CD14-positive monocyte (primary cell): Measurements from ENCODE around the gene WDR7. TPM values are rescaled to one million over a fixed set of nuclear protein-coding genes. Genes with fewer than 3 reads are reported as not detected.

Experiments used
- DNase-seq, 3 donors: peaks; one replicate each; pipeline ENCODE4 v3.0.0-alpha.2; 2011 to 2022
- H2AFZ ChIP-seq: 2 replicates; pipeline ENCODE4 v1.6.0; 2012; ENCODE audit warnings: mild to moderate bottlenecking, low read depth, low read length, inconsistent platforms; ENCODE audit not compliant: insufficient read depth, poor library complexity, severe bottlenecking
- H3K27ac ChIP-seq, 2 donors: 1 replicate in 1 of 2; 2 replicates in 1 of 2; pipeline ENCODE4 v1.5.1; 2012 to 2013; ENCODE audit warnings: low read length in 2 of 2, control low read depth in 1 of 2, inconsistent platforms in 1 of 2, low read depth in 1 of 2, mild to moderate bottlenecking in 1 of 2
- H3K27me3 ChIP-seq, 2 donors: one replicate each; pipeline versions ENCODE4 v1.6.0 to v1.6.1; 2011 to 2013; ENCODE audit warnings: low read length in 2 of 2; ENCODE audit not compliant: control insufficient read depth in 2 of 2, insufficient read depth in 2 of 2
- H3K36me3 ChIP-seq, 2 donors: replicated peaks in 1 of 2; 1 replicate in 1 of 2; 2 replicates in 1 of 2; pipeline versions ENCODE4 v1.5.1 to v1.6.1; 2012 to 2013; ENCODE audit warnings: low read length in 2 of 2, control low read depth in 1 of 2, inconsistent platforms in 1 of 2, mild to moderate bottlenecking in 1 of 2; ENCODE audit not compliant: insufficient read depth in 2 of 2, control insufficient read depth in 1 of 2
- H3K4me1 ChIP-seq, 2 donors: 1 replicate in 1 of 2; 2 replicates in 1 of 2; pipeline versions ENCODE4 v1.5.1 to v1.6.1; 2012 to 2013; ENCODE audit warnings: low read length in 2 of 2, control low read depth in 1 of 2, inconsistent platforms in 1 of 2, mild to moderate bottlenecking in 1 of 2, moderate library complexity in 1 of 2; ENCODE audit not compliant: insufficient read depth in 2 of 2, control insufficient read depth in 1 of 2
- H3K4me2 ChIP-seq: replicated peaks from 2 replicates; pipeline ENCODE3; 2012; ENCODE audit warnings: low read length, moderate library complexity, mild to moderate bottlenecking; ENCODE audit not compliant: poor library complexity, severe bottlenecking; ENCODE audit errors: extremely low read depth
- H3K4me3 ChIP-seq, 3 experiments: fragments of 200-600 bp in 1 of 3; sonication (generic) in 1 of 3; replicated peaks in 1 of 3; 1 replicate in 2 of 3; 2 replicates in 1 of 3; pipeline ENCODE4 v1.5.1; 2011 to 2013; ENCODE audit warnings: low read length in 3 of 3, mild to moderate bottlenecking in 3 of 3, control low read depth in 2 of 3, low read depth in 2 of 3, inconsistent platforms in 1 of 3, moderate library complexity in 1 of 3
- H3K79me2 ChIP-seq: 2 replicates; pipeline ENCODE4 v1.6.0; 2012; ENCODE audit warnings: mild to moderate bottlenecking, control low read depth, inconsistent platforms, low read length, moderate library complexity; ENCODE audit not compliant: insufficient read depth
- H3K9ac ChIP-seq: 2 replicates; pipeline ENCODE4 v1.6.0; 2017; ENCODE audit warnings: low read length, mild to moderate bottlenecking; ENCODE audit not compliant: insufficient read depth, poor library complexity, severe bottlenecking
- H3K9me3 ChIP-seq, 2 donors: replicated peaks in 1 of 2; 1 replicate in 1 of 2; 2 replicates in 1 of 2; pipeline versions ENCODE4 v1.5.1 to v1.6.1; 2012 to 2013; ENCODE audit warnings: low read length in 2 of 2, control low read depth in 1 of 2; ENCODE audit not compliant: control insufficient read depth in 1 of 2, insufficient read depth in 1 of 2
- H4K20me1 ChIP-seq: 2 replicates; pipeline ENCODE4 v1.6.0; 2012; ENCODE audit warnings: mild to moderate bottlenecking, low read length, control low read depth, moderate library complexity; ENCODE audit not compliant: insufficient read depth
- H3K27ac Mint-ChIP-seq, 7 donors: one replicate each; pipeline ENCODE4 v1.8.0; 2020; ENCODE audit warnings: mild to moderate bottlenecking in 7 of 7, mixed read lengths in 7 of 7, moderate library complexity in 6 of 7, inconsistent platforms in 2 of 7
- H3K27me3 Mint-ChIP-seq, 3 donors: one replicate each; pipeline ENCODE4 v1.8.0; 2021 to 2022; ENCODE audit warnings: low read depth in 3 of 3, mild to moderate bottlenecking in 3 of 3, mixed read lengths in 3 of 3, moderate library complexity in 3 of 3, inconsistent platforms in 1 of 3
- H3K36me3 Mint-ChIP-seq, 2 donors: one replicate each; pipeline ENCODE4 v1.8.0; 2020; ENCODE audit warnings: mixed read lengths in 2 of 2, inconsistent platforms in 1 of 2, mild to moderate bottlenecking in 1 of 2
- H3K4me1 Mint-ChIP-seq: one replicate; pipeline ENCODE4 v1.8.0; 2020; ENCODE audit warnings: mild to moderate bottlenecking, mixed read lengths
- H3K4me3 Mint-ChIP-seq, 2 donors: one replicate each; pipeline ENCODE4 v1.8.0; 2020; ENCODE audit warnings: mild to moderate bottlenecking in 2 of 2, mixed read lengths in 2 of 2, moderate library complexity in 1 of 2
- H3K9me3 Mint-ChIP-seq, 7 donors: one replicate each; pipeline ENCODE4 v1.8.0; 2020 to 2022; ENCODE audit warnings: mixed read lengths in 7 of 7, mild to moderate bottlenecking in 6 of 7, moderate library complexity in 6 of 7, inconsistent platforms in 2 of 7
- WGBS: methylation state at CpG from one replicate; pipeline ENCODE4 v1.1.5; 2013; ENCODE audit warnings: missing lambda C conversion rate; ENCODE audit not compliant: insufficient coverage; 5-methylcytosine and 5-hydroxymethylcytosine counted together
- intact Hi-C, 2 donors: fragments of 100-400 bp; cut with micrococcal nuclease; formaldehyde crosslinking; loops; one replicate each; pipeline versions ENCODE4 v1.15.0 to v1.15.1; 2023
- polyA plus RNA-seq, 3 donors: library from polyadenylated mRNA; depleted of rRNA in 1 of 3; unstranded in 2 of 3; stranded (reverse) in 1 of 3; fragments of 300-500 nt in 2 of 3; fragments of >200 nt in 1 of 3; fragmentation: Illumina TruSeq in 2 of 3; gene quantifications; 1 replicate in 2 of 3; 2 replicates in 1 of 3; pipeline ENCODE4 v1.2.3, GENCODE V29; 2012 to 2021
- TF ChIP-seq, protein P1 (sequence below): fragments of 200-600 bp; IDR thresholded peaks from one replicate; pipeline ENCODE4 v1.8.0; 2022; ENCODE audit warnings: antibody characterized with exemption, mild to moderate bottlenecking

WDR7 gene
- polyA plus RNA-seq, 3 donors: 9.1 to 23.6 (median 9.5) TPM

DNA sequence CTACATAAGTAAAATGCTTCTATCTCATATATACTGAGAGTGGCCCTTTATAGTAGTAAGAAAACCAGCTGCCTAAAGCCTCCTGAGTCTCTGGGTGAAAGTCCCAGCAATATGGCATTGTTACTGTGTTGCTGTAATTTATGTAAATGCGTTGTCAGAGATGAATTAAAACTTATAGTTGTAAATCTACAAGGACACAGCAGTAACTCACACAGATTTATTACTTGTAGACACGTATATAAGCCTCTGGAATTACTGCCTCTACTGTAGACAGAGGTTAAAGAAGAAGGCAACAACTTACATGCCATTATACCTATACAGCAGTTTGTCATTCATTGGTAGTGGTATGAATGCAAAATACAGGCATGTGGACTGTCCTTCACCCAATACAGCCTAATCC, 326.6 kb downstream of the WDR7 start:
- TF ChIP-seq, protein P1, sequence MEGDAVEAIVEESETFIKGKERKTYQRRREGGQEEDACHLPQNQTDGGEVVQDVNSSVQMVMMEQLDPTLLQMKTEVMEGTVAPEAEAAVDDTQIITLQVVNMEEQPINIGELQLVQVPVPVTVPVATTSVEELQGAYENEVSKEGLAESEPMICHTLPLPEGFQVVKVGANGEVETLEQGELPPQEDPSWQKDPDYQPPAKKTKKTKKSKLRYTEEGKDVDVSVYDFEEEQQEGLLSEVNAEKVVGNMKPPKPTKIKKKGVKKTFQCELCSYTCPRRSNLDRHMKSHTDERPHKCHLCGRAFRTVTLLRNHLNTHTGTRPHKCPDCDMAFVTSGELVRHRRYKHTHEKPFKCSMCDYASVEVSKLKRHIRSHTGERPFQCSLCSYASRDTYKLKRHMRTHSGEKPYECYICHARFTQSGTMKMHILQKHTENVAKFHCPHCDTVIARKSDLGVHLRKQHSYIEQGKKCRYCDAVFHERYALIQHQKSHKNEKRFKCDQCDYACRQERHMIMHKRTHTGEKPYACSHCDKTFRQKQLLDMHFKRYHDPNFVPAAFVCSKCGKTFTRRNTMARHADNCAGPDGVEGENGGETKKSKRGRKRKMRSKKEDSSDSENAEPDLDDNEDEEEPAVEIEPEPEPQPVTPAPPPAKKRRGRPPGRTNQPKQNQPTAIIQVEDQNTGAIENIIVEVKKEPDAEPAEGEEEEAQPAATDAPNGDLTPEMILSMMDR: no peak
- peaks cover 0 to under 1% (median 0%) of the 10 kb centered on the region in 3 donors for H3K27me3 Mint-ChIP-seq
- no peak overlapping the region for H3K4me3 Mint-ChIP-seq
- Histone ChIP-seq H3K79me2 (no peaks in the 10 kb centered on the region), H3K36me3 (peaks cover 3 to 8% of the 10 kb centered on the region in 2 donors), H2AFZ (no peak overlapping the region), H3K4me3 (no peak overlapping the region), H3K27ac (no peak overlapping the region), H3K4me1 (no peaks in the 10 kb centered on the region), H3K9me3 (no peaks in the 10 kb centered on the region), H4K20me1 (no peaks in the 10 kb centered on the region), H3K27me3 (no peaks in the 10 kb centered on the region), H3K4me2 (no peak overlapping the region), H3K9ac (no peak overlapping the region)
- WGBS: no CpG with 5 or more reads among the region's 2 CpGs
- peaks cover 0 to 2% (median 0%) of the 10 kb centered on the region in 7 donors for H3K9me3 Mint-ChIP-seq
- no peaks in the 10 kb centered on the region for H3K4me1 Mint-ChIP-seq
- no peak for DNase-seq
- intact Hi-C loops: no loop called here
- H3K36me3 Mint-ChIP-seq: peaks cover 20 to 23% of the 10 kb centered on the region in 2 donors
- no peak overlapping the region for H3K27ac Mint-ChIP-seq

DNA sequence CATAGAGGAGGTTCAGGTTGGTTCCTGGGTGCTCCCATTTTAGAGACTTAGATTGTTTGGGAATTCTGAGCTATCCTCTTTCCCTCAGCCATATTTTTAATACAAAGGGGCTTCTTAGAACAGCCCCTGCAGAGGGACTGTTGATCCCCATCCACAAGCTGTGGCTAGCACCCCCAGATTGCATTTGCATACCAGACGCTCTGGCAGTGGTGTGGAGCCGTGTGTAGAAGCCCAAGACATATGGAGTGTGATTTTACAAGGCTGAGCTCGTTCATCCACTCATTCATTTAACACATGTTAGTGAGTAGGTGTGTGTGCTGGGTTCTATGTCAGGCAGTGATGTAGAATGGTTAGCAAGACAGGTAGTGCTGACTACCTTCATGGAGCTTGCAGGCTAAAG, 329.0 kb downstream of the WDR7 start:
- no peaks in the 10 kb centered on the region for H4K20me1 ChIP-seq
- no peak overlapping the region for H3K4me2 ChIP-seq
- no peaks in the 10 kb centered on the region for H3K4me1 Mint-ChIP-seq
- no peak overlapping the region for H3K4me3 Mint-ChIP-seq
- H3K9me3 ChIP-seq: no peaks in the 10 kb centered on the region
- no peak overlapping the region for H2AFZ ChIP-seq
- H3K4me3 ChIP-seq: no peak overlapping the region
- H3K27me3 ChIP-seq: no peaks in the 10 kb centered on the region
- no CpG with 5 or more reads among the region's 3 CpGs for WGBS
- TF ChIP-seq, protein P1: no peak
- H3K27ac ChIP-seq: no peak overlapping the region
- H3K27me3 Mint-ChIP-seq: no peaks in the 10 kb centered on the region
- intact Hi-C loops: no loop called here
- H3K9me3 Mint-ChIP-seq: no peaks in the 10 kb centered on the region
- H3K36me3 ChIP-seq: peaks cover 3 to 4% of the 10 kb centered on the region in 2 donors
- DNase-seq: no peak
- H3K4me1 ChIP-seq: no peaks in the 10 kb centered on the region
- H3K79me2 ChIP-seq: no peaks in the 10 kb centered on the region
- H3K27ac Mint-ChIP-seq: no peak overlapping the region
- peaks cover 9 to 17% of the 10 kb centered on the region in 2 donors for H3K36me3 Mint-ChIP-seq
- no peak overlapping the region for H3K9ac ChIP-seq
